Right forelimb (tissue), 1 donor: ENCODE data around the gene RASL12.

ENCODE experiments used
- DNase-seq: peaks from one replicate; pipeline ENCODE4 v3.0.0-alpha.2; 2018

Gene RASL12

GRCh38 chr15:65072617-65073016, 4.8 kb upstream of the RASL12 start:
- DNase-seq = no peak

GRCh38 chr15:65072027-65072426, 4.2 kb upstream of the RASL12 start:
- DNase-seq = no peak

- peak; percentile 61 for DNase-seq
These were observed 3.6 kb upstream of the RASL12 start for GRCh38 chr15:65071381-65071811.

- no peak for DNase-seq
These were observed 2.2 kb upstream of the RASL12 start for GRCh38 chr15:65069779-65070546.

- no peak for DNase-seq
These were observed 1.4 kb upstream of the RASL12 start for GRCh38 chr15:65069179-65069578.

GRCh38 chr15:65068403-65068788, 605 bp upstream of the RASL12 start:
- DNase-seq = no peak

GRCh38 chr15:65067317-65067644, 510 bp downstream of the RASL12 start:
- DNase-seq = no peak

GRCh38 chr15:65066635-65067316, 1.0 kb downstream of the RASL12 start:
- no peak for DNase-seq

GRCh38 chr15:65066001-65066634, 1.7 kb downstream of the RASL12 start:
- DNase-seq = no peak

- no peak for DNase-seq
These were observed 5.1 kb downstream of the RASL12 start for GRCh38 chr15:65062726-65063125.

GRCh38 chr15:65062061-65062460, 5.7 kb downstream of the RASL12 start:
- no peak for DNase-seq

- no peak for DNase-seq
These were observed 7.0 kb downstream of the RASL12 start for GRCh38 chr15:65060641-65061397.

- DNase-seq = no peak
These were observed 7.7 kb downstream of the RASL12 start for GRCh38 chr15:65059931-65060596.

- DNase-seq = no peak
These were observed 8.4 kb downstream of the RASL12 start for GRCh38 chr15:65059369-65059750.

- no peak for DNase-seq
These were observed 9.1 kb downstream of the RASL12 start for GRCh38 chr15:65058394-65059368.

- no peak for DNase-seq
These were observed 10.2 kb downstream of the RASL12 start for GRCh38 chr15:65057549-65057940.

GRCh38 chr15:65056868-65057548, 10.8 kb downstream of the RASL12 start:
- no peak for DNase-seq

GRCh38 chr15:65056106-65056505, 11.7 kb downstream of the RASL12 start:
- no peak for DNase-seq

GRCh38 chr15:65055201-65055870, 12.5 kb downstream of the RASL12 start:
- DNase-seq = no peak
